Epithelial cell of proximal tubule (primary cell): ENCODE data around the gene DISC1. TPM values are rescaled to one million over a fixed set of nuclear protein-coding genes. Genes with fewer than 3 reads are reported as not detected.
A peak's percentile ranks its signal among the peaks of the same experiment; 100 is the strongest.
"Not testable (repeated sequence)": the region's sequence is repeated elsewhere in the genome, so short reads cannot be mapped to it uniquely, and the experiment has no call there.

Experiments used
- DNase-seq: peaks from one replicate; pipeline ENCODE4 v3.0.0-alpha.2; 2011; ENCODE audit warnings: low read depth
- H3K4me3 ChIP-seq: 2 replicates; pipeline ENCODE4 v1.5.1; 2011; ENCODE audit warnings: low read depth, mild to moderate bottlenecking, low read length
- total RNA-seq: library from RNA; depleted of rRNA; stranded (reverse); fragments of >200 nt; gene quantifications from 2 replicates; pipeline ENCODE4 v1.2.3, GENCODE V29; 2015
- TF ChIP-seq, protein P1 (sequence below): conservative IDR thresholded peaks from 2 replicates; pipeline ENCODE4 v1.5.1; 2012; ENCODE audit warnings: low read depth, mild to moderate bottlenecking, low read length

Gene DISC1
- total RNA-seq, 1 donor from 2014 or later: 3.1 TPM

DNA sequence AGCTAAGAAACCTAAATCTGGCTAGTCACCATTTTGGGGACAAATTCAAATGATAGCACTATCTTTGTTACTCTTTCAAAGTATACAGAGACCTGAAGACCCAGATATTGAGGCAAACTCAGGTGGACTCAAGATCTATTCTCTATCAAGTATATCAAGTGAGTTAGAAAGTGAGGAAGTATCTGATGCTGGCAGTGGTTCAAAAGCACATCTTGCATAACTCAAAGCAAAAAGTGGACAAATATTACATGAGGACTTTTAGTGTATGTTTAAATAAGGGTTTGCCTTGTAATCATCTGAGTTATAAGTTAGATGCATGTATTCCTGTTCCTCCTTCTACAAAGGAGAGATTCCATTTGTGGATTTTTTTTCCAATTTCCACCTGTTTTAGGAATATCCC is 338.4 kb downstream of the DISC1 start:
- H3K4me3 ChIP-seq: no peak overlapping the region
- TF ChIP-seq, protein P1, sequence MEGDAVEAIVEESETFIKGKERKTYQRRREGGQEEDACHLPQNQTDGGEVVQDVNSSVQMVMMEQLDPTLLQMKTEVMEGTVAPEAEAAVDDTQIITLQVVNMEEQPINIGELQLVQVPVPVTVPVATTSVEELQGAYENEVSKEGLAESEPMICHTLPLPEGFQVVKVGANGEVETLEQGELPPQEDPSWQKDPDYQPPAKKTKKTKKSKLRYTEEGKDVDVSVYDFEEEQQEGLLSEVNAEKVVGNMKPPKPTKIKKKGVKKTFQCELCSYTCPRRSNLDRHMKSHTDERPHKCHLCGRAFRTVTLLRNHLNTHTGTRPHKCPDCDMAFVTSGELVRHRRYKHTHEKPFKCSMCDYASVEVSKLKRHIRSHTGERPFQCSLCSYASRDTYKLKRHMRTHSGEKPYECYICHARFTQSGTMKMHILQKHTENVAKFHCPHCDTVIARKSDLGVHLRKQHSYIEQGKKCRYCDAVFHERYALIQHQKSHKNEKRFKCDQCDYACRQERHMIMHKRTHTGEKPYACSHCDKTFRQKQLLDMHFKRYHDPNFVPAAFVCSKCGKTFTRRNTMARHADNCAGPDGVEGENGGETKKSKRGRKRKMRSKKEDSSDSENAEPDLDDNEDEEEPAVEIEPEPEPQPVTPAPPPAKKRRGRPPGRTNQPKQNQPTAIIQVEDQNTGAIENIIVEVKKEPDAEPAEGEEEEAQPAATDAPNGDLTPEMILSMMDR: no peak
- no peak for DNase-seq

DNA sequence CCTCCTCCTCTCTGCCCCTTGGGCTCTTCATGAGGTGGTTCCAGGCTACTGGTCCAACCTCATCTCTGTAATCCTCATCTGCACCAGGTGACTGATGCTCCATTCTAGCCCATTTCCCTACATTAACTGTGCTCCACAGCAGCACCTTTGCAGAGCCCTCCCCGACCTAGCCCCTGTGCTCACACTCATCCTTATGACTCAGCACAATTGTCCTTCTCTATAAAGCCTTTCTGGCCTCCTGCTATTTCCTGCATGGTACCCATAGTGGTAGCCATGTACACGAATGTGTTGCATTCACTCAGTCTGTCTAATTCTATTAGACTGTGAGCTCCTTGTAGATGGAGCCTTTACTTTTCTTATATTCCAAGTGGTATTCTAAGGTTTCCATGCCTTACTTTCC is 339.0 kb downstream of the DISC1 start:
- DNase-seq: no peak
- TF ChIP-seq, protein P1: no peak
- no peak overlapping the region for H3K4me3 ChIP-seq

DNA sequence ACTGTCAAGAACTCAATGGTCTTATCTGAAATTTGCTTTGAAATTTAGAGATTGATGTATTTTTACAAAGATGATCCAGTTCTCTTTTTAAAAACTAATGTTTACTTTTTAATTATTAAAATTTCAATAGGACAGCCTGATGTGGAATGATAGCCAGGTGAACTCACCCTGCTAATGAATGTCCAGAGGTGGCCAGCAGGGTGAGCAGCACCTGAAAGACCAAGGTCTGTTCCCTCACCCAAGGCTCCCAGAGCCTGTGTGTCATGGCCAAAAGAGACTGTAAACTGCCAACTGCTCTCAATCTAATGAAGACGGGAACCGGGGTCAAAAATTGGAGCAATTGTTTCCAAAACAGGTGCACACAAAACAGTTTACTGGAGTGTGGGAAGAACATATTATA is 340.4 kb downstream of the DISC1 start:
- H3K4me3 ChIP-seq: no peak overlapping the region
- TF ChIP-seq, protein P1: peak; percentile 30
- DNase-seq: no peak

DNA sequence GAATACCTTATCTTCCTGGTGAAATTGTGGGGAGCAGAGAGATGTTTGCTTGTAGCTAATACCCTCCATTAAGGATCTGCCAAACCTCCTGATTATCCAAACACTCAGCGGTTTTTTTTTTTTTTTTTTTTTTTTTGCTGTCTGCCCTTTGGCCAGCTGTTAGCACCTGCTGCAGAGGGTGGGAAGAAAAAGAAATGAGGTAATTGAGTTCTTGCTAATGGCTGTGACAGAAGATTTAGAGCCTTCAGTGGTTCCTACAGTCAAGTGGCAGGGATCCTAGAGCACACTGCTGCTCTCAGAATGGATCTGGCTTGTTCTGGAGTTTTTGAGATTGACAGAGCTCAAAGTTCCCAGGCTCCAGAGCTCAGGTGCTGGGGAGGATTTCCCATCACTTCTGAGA is 342.5 kb downstream of the DISC1 start:
- TF ChIP-seq, protein P1: no peak
- no peak overlapping the region for H3K4me3 ChIP-seq
- no peak for DNase-seq

DNA sequence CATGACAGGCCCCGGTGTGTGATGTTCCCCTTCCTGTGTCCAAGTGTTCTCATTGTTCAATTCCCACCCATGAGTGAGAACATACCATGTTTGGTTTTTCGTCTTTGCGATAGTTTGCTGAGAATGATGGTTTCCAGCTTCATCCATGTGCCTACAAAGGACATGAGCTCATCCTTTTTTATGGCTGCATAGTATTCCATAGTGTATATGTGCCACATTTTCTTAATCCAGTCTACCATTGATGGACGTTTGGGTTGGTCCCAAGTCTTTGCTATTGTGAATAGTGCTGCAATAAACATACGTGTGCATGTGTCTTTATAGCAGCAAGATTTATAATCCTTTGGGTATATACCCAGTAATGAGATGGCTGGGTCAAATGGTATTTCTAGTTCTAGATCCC is 343.2 kb downstream of the DISC1 start:
- H3K4me3 ChIP-seq, DNase-seq: not testable (repeated sequence)

DNA sequence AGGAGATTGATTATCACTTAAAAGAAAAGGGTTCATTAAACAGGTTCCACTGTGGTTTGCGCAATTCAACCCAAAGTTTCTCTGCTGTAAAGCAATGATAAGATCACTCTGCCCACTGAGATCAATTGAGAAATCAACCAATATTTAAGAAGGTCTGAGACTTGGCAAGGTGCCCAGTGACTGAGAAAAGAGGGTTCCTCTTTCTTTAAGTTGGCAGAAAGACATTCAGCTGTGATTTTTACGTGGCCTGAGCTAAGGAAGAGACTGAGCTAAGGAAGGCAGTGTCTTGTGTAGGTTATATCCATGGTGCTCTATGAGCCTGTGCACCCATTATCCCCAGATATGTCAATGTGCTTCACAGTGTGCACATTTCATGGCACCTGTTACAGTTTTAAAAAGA is 344.1 kb downstream of the DISC1 start:
- no peak overlapping the region for H3K4me3 ChIP-seq
- TF ChIP-seq, protein P1: no peak
- DNase-seq: no peak

DNA sequence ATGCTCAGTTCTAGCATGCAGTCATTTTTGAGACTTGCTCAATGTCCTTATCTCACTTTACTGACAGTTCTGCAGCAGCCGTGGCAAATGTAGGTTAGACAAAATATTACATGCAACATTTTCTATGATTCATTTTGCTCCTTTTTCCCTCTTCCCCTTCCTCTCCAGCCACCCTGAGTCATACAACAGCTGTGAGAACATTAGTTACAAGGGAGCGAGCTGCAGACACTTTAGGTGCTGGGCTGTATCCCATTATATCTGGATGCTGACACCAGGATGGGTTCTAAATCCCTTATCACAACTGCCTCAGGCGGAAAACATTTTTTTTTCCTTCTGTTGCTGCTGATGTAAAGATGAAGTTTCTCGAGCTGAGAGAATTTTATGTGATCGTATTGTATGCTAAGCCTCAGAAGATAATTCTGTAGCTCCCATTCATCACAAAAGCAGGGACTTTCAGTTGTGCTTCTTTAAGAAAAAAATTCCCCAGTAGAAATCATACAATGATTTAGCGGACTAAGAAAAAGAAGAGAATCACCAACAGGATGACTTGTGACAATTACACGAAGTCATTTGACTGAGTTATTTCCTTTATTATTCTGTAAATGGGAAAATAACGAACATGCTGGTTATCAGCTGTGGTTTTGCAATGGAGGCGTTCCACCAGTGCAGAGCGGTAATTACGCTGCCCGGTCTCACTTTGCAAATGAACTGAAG is 345.0 kb downstream of the DISC1 start:
- no peak for DNase-seq
- TF ChIP-seq, protein P1: no peak

More for the DNA sequence above, 345.0 kb downstream of the DISC1 start:
- no peak overlapping the region for H3K4me3 ChIP-seq
